ENCODE data around the gene ADCY3.

Gene ADCY3

GRCh38 chr2:24874035-24874434 is 46.0 kb downstream of the ADCY3 start:
- DNase-seq (ENCODE audit: low read depth in 3 of 3): no peak

- no peak for DNase-seq (ENCODE audit: low read depth in 3 of 3)
Observed at GRCh38 chr2:24873619-24874018, 46.4 kb downstream of the ADCY3 start.

GRCh38 chr2:24872344-24873115 is 47.5 kb downstream of the ADCY3 start:
- no peak for DNase-seq (ENCODE audit: low read depth in 3 of 3)

GRCh38 chr2:24871852-24872333 is 48.1 kb downstream of the ADCY3 start:
- DNase-seq (ENCODE audit: low read depth in 3 of 3): no peak

DNA sequence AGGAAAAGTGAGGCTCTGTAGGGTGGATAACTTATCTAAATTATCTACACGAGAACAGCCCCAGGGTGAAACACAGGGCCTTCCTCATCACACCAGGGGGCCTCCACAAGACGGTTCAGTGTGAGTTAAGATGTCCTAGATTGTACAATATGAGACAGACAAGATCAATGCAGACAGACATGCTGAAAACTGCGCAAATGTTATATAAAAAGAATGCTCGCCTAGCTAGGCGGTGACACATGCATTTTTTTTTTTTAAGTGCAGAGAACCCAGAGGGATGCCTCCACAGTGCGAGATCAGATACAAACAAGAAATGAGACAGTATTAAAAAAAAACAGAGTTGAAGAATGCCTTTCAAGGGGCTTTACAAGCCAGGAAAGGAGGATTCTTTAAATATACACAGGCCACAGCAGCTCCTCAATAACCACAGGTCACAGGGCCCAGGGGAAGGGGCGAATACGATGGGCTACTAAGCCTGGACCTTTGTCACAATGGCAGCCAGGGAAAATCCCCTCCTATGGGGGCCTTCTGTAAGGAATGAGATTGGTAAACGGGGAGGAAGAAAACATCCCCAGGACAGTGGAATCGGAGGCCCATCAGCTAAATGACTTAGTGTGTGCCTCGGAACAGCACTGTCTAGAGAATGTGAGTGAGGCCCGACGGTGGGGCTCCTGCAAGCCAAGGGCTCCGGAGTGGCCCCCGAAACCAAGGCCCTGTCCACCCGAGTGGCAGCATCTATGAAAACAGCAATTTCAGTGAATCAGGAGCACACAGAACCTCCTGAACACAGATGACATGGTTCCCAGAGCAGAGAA is 48.9 kb downstream of the ADCY3 start:
- no peak for DNase-seq (ENCODE audit: low read depth in 3 of 3)

GRCh38 chr2:24870440-24870839 is 49.6 kb downstream of the ADCY3 start:
- DNase-seq (ENCODE audit: low read depth in 3 of 3): no peak

- no peak for DNase-seq (ENCODE audit: low read depth in 3 of 3)
Observed at GRCh38 chr2:24866946-24867345, 53.1 kb downstream of the ADCY3 start.

GRCh38 chr2:24863641-24864040 is 56.4 kb downstream of the ADCY3 start:
- no peak for DNase-seq (ENCODE audit: low read depth in 3 of 3)

- no peak for DNase-seq (ENCODE audit: low read depth in 3 of 3)
Observed at GRCh38 chr2:24861500-24861899, 58.5 kb downstream of the ADCY3 start.

- DNase-seq (ENCODE audit: low read depth in 3 of 3): no peak
Observed at GRCh38 chr2:24860631-24861030, 59.4 kb downstream of the ADCY3 start.

- DNase-seq (ENCODE audit: low read depth in 3 of 3): no peak
Observed at GRCh38 chr2:24859968-24860600, 60.0 kb downstream of the ADCY3 start.

GRCh38 chr2:24858996-24859395 is 61.0 kb downstream of the ADCY3 start:
- DNase-seq (ENCODE audit: low read depth in 3 of 3): no peak

GRCh38 chr2:24857746-24858145 is 62.3 kb downstream of the ADCY3 start:
- no peak for DNase-seq (ENCODE audit: low read depth in 3 of 3)

DNA sequence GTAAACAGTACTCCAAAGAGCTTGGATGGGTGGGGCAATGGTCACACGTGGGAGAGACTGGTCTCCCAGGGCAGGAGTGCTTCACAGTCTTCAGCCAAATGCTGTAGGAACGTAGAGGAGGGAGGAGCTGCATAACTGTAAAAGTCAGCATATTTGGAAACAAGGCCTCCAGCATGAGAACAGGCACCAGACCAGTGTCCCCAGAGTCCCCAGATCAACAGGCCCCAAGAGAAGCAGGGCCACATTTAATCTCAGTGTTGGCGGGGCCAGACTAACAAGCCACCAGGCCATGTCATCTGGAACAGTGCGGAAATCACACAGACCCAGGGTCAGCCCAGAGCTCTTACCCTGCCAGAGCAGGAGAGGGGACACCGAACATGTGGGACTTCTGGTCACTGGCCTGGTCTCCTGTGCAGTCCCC is 63.2 kb downstream of the ADCY3 start:
- DNase-seq (ENCODE audit: low read depth in 3 of 3): no peak

- DNase-seq (ENCODE audit: low read depth in 3 of 3): no peak
Observed at GRCh38 chr2:24855726-24856125, 64.3 kb downstream of the ADCY3 start.

GRCh38 chr2:24855022-24855622 is 64.9 kb downstream of the ADCY3 start:
- DNase-seq (ENCODE audit: low read depth in 3 of 3): no peak

DNA sequence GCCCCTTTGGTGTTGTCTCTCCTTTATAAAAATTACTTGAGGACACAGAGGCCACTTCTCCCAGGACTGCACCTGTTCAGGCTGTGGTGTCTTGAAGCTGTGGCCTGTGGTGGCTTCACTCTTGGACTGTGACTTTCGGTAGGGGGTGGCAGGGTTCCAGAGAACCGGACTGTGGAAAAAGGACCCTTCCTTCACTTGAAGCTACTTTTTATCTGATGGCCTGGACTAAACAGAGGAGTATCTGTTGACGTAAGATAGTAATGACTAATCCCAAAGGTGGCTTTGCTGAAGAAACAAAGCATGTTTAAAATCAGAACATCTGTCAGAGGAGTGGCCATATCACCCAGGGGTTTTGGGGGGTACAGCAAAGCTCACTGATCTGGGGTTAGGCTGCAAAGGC is 66.0 kb downstream of the ADCY3 start:
- DNase-seq (ENCODE audit: low read depth in 3 of 3): no peak

GRCh38 chr2:24853046-24853445 is 67.0 kb downstream of the ADCY3 start:
- no peak for DNase-seq (ENCODE audit: low read depth in 3 of 3)

- DNase-seq (ENCODE audit: low read depth in 3 of 3): no peak
Observed at GRCh38 chr2:24852431-24853020, 67.5 kb downstream of the ADCY3 start.

DNA sequence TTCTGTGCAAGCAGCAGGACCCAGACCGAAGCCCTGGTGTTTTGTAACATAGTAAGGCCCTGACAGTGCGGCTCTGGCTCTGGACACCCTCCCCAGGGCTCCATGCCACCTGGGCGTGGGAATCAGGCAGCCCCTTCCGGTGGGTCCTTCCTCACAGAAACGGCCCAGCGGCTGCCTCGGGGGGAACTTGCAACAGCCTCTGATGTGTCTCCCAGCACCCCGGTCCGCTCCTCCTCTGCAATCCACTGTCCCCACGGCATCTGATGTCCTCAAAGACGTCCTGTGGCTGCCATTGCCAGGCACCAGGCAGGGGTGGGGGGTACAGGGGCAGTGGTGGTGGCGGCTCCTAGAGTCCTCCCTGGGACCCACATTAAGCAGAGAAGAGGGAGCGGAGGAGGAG is 68.0 kb downstream of the ADCY3 start:
- no peak for DNase-seq (ENCODE audit: low read depth in 3 of 3)

GRCh38 chr2:24850944-24851343 is 69.1 kb downstream of the ADCY3 start:
- no peak for DNase-seq (ENCODE audit: low read depth in 3 of 3)

DNA sequence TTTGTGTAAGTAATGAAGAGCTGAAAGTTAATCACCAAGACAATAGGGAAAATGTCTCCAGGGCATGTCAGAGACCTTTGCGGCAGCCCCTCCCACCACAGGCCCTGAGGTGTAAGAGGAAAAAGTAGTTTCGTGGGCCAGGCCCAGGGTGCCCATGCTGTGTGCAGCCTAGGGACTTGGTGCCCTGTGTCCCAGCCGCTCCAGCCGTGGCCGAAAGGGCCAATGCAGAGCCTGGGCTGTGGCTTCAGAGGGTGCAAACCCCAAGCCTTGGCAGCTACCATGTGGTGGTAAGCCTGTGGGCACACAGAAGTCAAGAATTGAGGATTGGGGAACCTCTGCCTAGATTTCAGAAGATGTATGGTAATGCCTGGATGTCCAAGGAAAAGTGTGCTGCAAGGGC is 74.3 kb downstream of the ADCY3 start:
- DNase-seq (ENCODE audit: low read depth in 3 of 3): no peak
